ENCODE results near the gene AADACL3. TPM values are rescaled to one million over a fixed set of nuclear protein-coding genes. Genes with fewer than 3 reads are reported as not detected.

AADACL3 gene
- total and polyA plus RNA-seq, 4 experiments from 2014 or later: not detected

DNA sequence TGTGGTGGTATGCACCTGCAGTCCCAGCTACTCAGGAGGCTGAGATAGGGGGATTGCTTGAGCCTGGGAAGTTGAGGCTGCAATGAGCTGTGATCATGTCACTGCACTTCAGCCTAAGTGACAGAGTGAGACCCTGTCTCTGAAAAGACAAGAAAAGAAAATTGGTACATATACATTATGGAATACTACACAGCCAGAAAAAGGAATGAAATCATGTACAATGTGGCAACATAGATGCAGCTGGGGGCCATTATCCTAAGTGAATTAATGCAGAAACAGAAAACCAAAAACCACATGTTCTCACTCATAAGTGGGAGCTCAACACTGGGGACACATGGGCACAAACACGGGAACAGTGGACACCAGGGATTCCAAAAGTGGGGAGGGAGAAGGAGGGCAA lies 23.0 kb downstream of the AADACL3 start:
- H3K4me3 ChIP-seq (ENCODE audit: low read length in 2 of 2): no peak overlapping the region
- H3K27ac ChIP-seq (ENCODE audit: low read depth, low read length): no peak overlapping the region
- Mint-ChIP-seq H3K27ac (no peak overlapping the region), H3K4me1 (no peaks in the 10 kb centered on the region), H3K27me3 (peaks cover 44 to 48% of the 10 kb centered on the region in 2 donors), H3K4me3 (no peak overlapping the region), H3K9me3 (peaks cover 0 to 32% (median 19%) of the 10 kb centered on the region in 8 donors), H3K36me3 (no peaks in the 10 kb centered on the region)
- H3K9me3 ChIP-seq (ENCODE audit: control insufficient read depth in 1 of 2, low read length in 2 of 2): no peaks in the 10 kb centered on the region
- intact Hi-C loops (cut with micrococcal nuclease): no loop called here
- peaks cover 9% of the 10 kb centered on the region for H3K27me3 ChIP-seq (ENCODE audit: insufficient read depth, low read length)
- DNase-seq: no peak
- no peaks in the 10 kb centered on the region for H3K4me1 ChIP-seq (ENCODE audit: insufficient read depth, low read length)
- ChIA-PET POLR2A (ENCODE audit: partially characterized antibody) (no interaction called here), CTCF (ENCODE audit: partially characterized antibody) (no interaction called here)
- no peaks in the 10 kb centered on the region for H3K36me3 ChIP-seq (ENCODE audit: insufficient read depth, low read length)

DNA sequence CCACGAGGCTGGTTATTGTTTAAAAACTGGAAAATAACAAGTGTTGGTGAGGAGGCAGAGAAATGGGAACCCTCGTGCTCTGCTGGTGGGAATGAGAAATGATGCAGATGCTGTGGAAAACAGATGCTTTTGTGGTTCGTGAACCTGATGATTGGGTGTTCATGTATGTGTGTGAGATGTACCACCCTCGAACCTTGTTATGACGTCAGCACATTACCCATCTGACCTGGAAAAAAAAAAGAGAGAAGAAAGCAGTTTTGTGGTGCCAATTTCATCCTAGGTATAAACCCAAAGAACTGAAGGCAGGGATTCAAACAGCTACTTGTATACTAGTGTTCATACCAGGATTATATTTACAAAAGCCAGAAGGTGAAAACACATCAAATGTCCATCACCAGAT lies 23.7 kb downstream of the AADACL3 start:
- peaks cover 0 to 27% (median 18%) of the 10 kb centered on the region in 8 donors for H3K9me3 Mint-ChIP-seq

DNA sequence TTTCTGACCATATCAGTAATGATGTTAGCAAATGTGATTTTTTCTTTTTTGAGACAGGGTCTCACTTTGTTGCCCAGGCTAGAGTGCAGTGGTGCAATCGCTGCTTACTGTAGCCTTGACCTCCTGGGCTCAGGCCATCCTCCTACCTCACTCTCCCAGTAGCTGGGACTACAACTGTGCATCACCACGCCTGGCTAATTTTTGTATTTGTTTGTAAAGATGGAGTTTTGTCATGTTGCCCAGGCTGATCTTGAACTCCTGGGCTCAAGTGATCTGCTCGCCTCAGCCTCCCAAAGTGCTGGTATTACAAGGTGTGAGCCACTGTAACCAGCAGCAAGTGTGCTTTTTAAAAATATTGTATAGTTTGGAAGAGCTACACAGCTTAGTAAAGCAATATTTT lies 26.0 kb downstream of the AADACL3 start:
- H3K36me3 ChIP-seq (ENCODE audit: insufficient read depth, low read length): no peaks in the 10 kb centered on the region
- peaks cover 0 to 17% (median 9%) of the 10 kb centered on the region in 8 donors for H3K9me3 Mint-ChIP-seq
- intact Hi-C loops (cut with micrococcal nuclease): no loop called here
- DNase-seq: no peak
- H3K27ac ChIP-seq (ENCODE audit: low read depth, low read length): no peak overlapping the region
- H3K27ac Mint-ChIP-seq: no peak overlapping the region
- peaks cover 36 to 48% of the 10 kb centered on the region in 2 donors for H3K27me3 Mint-ChIP-seq
- H3K4me1 ChIP-seq (ENCODE audit: insufficient read depth, low read length): no peaks in the 10 kb centered on the region
- no peak overlapping the region for H3K4me3 ChIP-seq (ENCODE audit: low read length in 2 of 2)
- ChIA-PET POLR2A (ENCODE audit: partially characterized antibody) (no interaction called here), CTCF (ENCODE audit: partially characterized antibody) (no interaction called here)
- no peaks in the 10 kb centered on the region for H3K4me1 Mint-ChIP-seq
- peaks cover 9% of the 10 kb centered on the region for H3K27me3 ChIP-seq (ENCODE audit: insufficient read depth, low read length)
- no peak overlapping the region for H3K4me3 Mint-ChIP-seq
- H3K36me3 Mint-ChIP-seq: no peaks in the 10 kb centered on the region
- H3K9me3 ChIP-seq (ENCODE audit: control insufficient read depth in 1 of 2, low read length in 2 of 2): no peaks in the 10 kb centered on the region

More for the DNA sequence above, 23.7 kb downstream of the AADACL3 start:
- no peak for DNase-seq
- Histone ChIP-seq H3K4me1 (ENCODE audit: insufficient read depth, low read length) (no peaks in the 10 kb centered on the region), H3K9me3 (ENCODE audit: control insufficient read depth in 1 of 2, low read length in 2 of 2) (no peaks in the 10 kb centered on the region), H3K27me3 (ENCODE audit: insufficient read depth, low read length) (peaks cover 14% of the 10 kb centered on the region), H3K27ac (ENCODE audit: low read depth, low read length) (no peak overlapping the region), H3K36me3 (ENCODE audit: insufficient read depth, low read length) (no peaks in the 10 kb centered on the region), H3K4me3 (ENCODE audit: low read length in 2 of 2) (no peak overlapping the region)
- Mint-ChIP-seq H3K4me3 (no peak overlapping the region), H3K27me3 (peaks cover 40 to 48% of the 10 kb centered on the region in 2 donors), H3K4me1 (no peaks in the 10 kb centered on the region), H3K36me3 (no peaks in the 10 kb centered on the region), H3K27ac (no peak overlapping the region)
- POLR2A ChIA-PET (ENCODE audit: partially characterized antibody): no interaction called here
- CTCF ChIA-PET (ENCODE audit: partially characterized antibody): no interaction called here
- intact Hi-C loops (cut with micrococcal nuclease): no loop called here

DNA sequence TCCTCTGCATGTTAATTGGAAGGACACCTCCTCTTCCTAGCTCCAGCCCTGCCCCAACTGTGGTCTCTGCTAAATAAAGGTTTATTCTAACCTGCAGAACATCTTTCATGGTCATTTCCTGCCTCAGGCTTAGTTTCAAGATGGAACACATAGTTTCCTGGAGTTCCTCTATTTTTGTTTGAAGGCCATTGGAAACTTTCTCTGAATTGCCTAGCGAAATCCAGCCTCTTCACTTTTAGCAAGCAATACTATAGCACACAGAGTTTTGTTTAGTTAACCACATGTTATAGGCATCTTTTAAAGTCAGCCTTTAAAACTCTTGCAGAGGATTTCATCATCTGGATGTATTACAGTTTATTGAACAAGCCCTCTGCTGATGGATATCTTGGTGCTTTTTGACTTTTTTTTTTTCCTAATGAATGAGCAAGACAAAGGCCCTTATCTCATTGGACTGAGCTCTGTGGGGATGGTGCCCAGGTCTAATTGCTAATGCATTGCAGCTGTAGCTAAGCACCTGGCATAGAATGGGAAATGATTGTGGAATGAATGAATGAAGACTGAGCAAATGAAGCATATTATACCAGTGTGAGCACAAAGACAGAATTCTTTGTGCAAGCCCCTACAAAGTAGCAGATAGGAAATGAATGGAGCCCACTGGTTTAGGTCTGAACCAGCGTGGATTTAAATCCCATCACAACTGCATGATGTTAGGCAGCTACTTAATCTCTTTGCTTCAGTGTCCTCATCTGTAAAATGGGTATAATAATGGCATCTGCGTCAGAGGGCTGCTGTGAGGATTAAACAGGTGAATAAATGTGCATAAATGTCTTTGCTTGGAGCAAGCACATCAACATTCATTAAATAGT lies 29.4 kb downstream of the AADACL3 start:
- no peak for DNase-seq
- no peaks in the 10 kb centered on the region for H3K4me1 ChIP-seq (ENCODE audit: insufficient read depth, low read length)
- no peaks in the 10 kb centered on the region for H3K36me3 ChIP-seq (ENCODE audit: insufficient read depth, low read length)
- no peak overlapping the region for H3K27ac Mint-ChIP-seq
- H3K27me3 ChIP-seq (ENCODE audit: insufficient read depth, low read length): peaks cover 11% of the 10 kb centered on the region
- H3K4me3 Mint-ChIP-seq: no peak overlapping the region
- ChIA-PET CTCF (ENCODE audit: partially characterized antibody) (no interaction called here), POLR2A (ENCODE audit: partially characterized antibody) (no interaction called here)
- peaks cover 0 to 44% (median 35%) of the 10 kb centered on the region in 8 donors for H3K9me3 Mint-ChIP-seq
- no peaks in the 10 kb centered on the region for H3K4me1 Mint-ChIP-seq
- H3K4me3 ChIP-seq (ENCODE audit: low read length in 2 of 2): no peak overlapping the region
- H3K27me3 Mint-ChIP-seq: peaks cover 30 to 38% of the 10 kb centered on the region in 2 donors
- H3K36me3 Mint-ChIP-seq: peaks cover 2 to 6% of the 10 kb centered on the region in 2 donors
- no peak overlapping the region for H3K27ac ChIP-seq (ENCODE audit: low read depth, low read length)
- H3K9me3 ChIP-seq (ENCODE audit: control insufficient read depth in 1 of 2, low read length in 2 of 2): no peaks in the 10 kb centered on the region
- intact Hi-C loops (cut with micrococcal nuclease): no loop called here

DNA sequence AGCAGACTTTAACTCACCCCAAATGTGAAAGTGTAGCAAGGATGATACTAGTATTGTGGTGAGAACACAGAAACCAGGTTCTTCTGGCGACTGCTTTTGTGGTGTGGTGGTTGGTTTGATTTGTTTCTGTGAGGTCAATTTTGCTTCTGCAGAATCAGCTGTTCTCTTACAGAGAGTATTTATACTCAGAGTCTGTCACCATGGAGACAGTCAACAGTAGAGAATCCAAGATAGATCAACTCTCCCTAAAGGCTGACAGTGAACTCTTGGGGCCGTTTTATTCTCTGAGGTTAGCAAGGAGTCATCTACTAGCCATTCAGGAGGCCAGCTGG lies 30.0 kb downstream of the AADACL3 start, which contains the start of gene CFAP107:
TSS of gene CFAP107 (plus strand) at position 209 of the 332 bp plus-strand sequence. CDS start 231 bp downstream, outside the sequence.
- peaks cover 2 to 6% of the 10 kb centered on the region in 2 donors for H3K36me3 Mint-ChIP-seq
- Histone ChIP-seq H3K4me3 (ENCODE audit: low read length in 2 of 2) (no peak within 1 kb of the TSS), H3K9me3 (ENCODE audit: control insufficient read depth in 1 of 2, low read length in 2 of 2) (no peaks in the 10 kb centered on the region), H3K27ac (ENCODE audit: low read depth, low read length) (no peak within 1 kb of the TSS), H3K4me1 (ENCODE audit: insufficient read depth, low read length) (no peaks in the 10 kb centered on the region), H3K36me3 (ENCODE audit: insufficient read depth, low read length) (no peaks in the 10 kb centered on the region), H3K27me3 (ENCODE audit: insufficient read depth, low read length) (peaks cover 13% of the 10 kb centered on the region)
- intact Hi-C loops (cut with micrococcal nuclease): no loop called here
- no peak within 1 kb of the TSS for H3K27ac Mint-ChIP-seq
- no peak for DNase-seq
- POLR2A ChIA-PET (ENCODE audit: partially characterized antibody): no interaction called here
- H3K4me1 Mint-ChIP-seq: no peaks in the 10 kb centered on the region
- peaks cover 0 to 50% (median 39%) of the 10 kb centered on the region in 8 donors for H3K9me3 Mint-ChIP-seq
- H3K27me3 Mint-ChIP-seq: peaks cover 33 to 40% of the 10 kb centered on the region in 2 donors
- no peak within 1 kb of the TSS for H3K4me3 Mint-ChIP-seq
- CTCF ChIA-PET (ENCODE audit: partially characterized antibody): no interaction called here

DNA sequence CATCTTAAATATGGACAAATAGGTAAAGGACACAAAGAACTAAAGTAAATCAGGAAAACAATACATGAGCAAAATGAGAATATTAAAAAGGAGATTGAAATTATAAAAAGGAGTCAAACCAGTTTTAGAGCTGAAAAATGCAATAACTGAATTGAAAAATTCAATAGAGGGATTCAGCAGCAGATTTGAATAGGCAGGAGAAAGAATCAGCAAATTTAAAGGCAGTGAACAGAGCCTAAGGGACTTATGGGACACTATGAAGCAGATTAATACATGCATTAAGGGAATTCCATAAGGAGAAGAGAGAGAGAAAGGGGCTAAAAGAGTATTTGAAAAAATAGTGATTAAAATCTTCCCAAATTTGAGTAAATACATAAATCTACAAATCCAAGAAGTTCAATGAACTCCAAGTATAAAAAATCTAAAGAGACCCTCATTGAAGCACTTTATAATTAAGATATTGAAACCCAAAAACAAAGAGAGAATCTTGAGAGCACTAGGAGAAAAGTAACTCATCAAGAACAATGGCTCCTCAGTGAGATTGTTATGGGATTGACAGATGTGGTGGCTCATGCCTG lies 33.0 kb downstream of the AADACL3 start:
- POLR2A ChIA-PET (ENCODE audit: partially characterized antibody): no interaction called here
- Mint-ChIP-seq H3K4me1 (no peaks in the 10 kb centered on the region), H3K27ac (no peak overlapping the region), H3K27me3 (peaks cover 25 to 27% of the 10 kb centered on the region in 2 donors), H3K9me3 (peaks cover 0 to 51% (median 39%) of the 10 kb centered on the region in 8 donors), H3K36me3 (peaks cover 2 to 6% of the 10 kb centered on the region in 2 donors), H3K4me3 (no peak overlapping the region)
- Histone ChIP-seq H3K4me1 (ENCODE audit: insufficient read depth, low read length) (no peaks in the 10 kb centered on the region), H3K36me3 (ENCODE audit: insufficient read depth, low read length) (no peaks in the 10 kb centered on the region), H3K27ac (ENCODE audit: low read depth, low read length) (no peak overlapping the region), H3K4me3 (ENCODE audit: low read length in 2 of 2) (no peak overlapping the region), H3K27me3 (ENCODE audit: insufficient read depth, low read length) (peaks cover 14% of the 10 kb centered on the region), H3K9me3 (ENCODE audit: control insufficient read depth in 1 of 2, low read length in 2 of 2) (no peaks in the 10 kb centered on the region)
- no peak for DNase-seq
- intact Hi-C loops (cut with micrococcal nuclease): no loop called here
- CTCF ChIA-PET (ENCODE audit: partially characterized antibody): no interaction called here

DNA sequence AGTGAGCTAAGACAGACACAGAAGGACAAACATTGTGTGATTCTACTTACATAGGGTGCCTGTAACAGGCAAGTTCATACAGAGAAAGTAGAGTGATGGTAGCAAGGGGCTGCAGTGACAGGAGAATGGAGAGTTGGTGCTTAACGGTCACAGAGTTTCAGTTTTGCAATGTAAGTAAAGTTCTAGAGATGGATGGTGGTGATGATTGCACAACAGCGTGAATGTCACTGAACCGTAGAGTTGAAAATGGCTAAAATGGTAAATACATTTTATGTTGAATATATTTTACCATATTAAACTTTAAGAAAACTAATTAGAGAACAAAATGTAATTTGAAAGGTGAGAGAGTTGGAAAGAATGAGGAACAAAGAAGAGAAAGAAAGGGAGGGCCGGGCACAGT lies 38.8 kb downstream of the AADACL3 start:
- Histone ChIP-seq H3K27me3 (ENCODE audit: insufficient read depth, low read length) (peaks cover 9% of the 10 kb centered on the region), H3K4me3 (ENCODE audit: low read length in 2 of 2) (no peak overlapping the region), H3K36me3 (ENCODE audit: insufficient read depth, low read length) (no peaks in the 10 kb centered on the region), H3K4me1 (ENCODE audit: insufficient read depth, low read length) (no peaks in the 10 kb centered on the region), H3K9me3 (ENCODE audit: control insufficient read depth in 1 of 2, low read length in 2 of 2) (no peaks in the 10 kb centered on the region), H3K27ac (ENCODE audit: low read depth, low read length) (no peak overlapping the region)
- H3K27me3 Mint-ChIP-seq: peaks cover 16 to 35% of the 10 kb centered on the region in 2 donors
- DNase-seq: no peak
- H3K9me3 Mint-ChIP-seq: peaks cover 0 to 14% (median 10%) of the 10 kb centered on the region in 8 donors
- POLR2A ChIA-PET (ENCODE audit: partially characterized antibody): no interaction called here
- H3K4me1 Mint-ChIP-seq: no peaks in the 10 kb centered on the region
- no peak overlapping the region for H3K4me3 Mint-ChIP-seq
- H3K27ac Mint-ChIP-seq: no peak overlapping the region
- intact Hi-C loops (cut with micrococcal nuclease): no loop called here
- CTCF ChIA-PET (ENCODE audit: partially characterized antibody): no interaction called here
- no peaks in the 10 kb centered on the region for H3K36me3 Mint-ChIP-seq

Measured in CD4-positive, alpha-beta memory T cell (primary cell).